ENCODE results near the gene SLC7A6.

GRCh38 chr16:68235108-68235886, 29.0 kb upstream of the SLC7A6 start:
- TF ChIP-seq CTCF (IDR thresholded peaks at IDR 0.05; ENCODE audit: insufficient read depth, low read depth, low read length) (no peak), EZH2 (IDR thresholded peaks at IDR 0.05; ENCODE audit: insufficient read depth, low read length) (peak; percentile 82)
